MM.1S (cell line): Measurements from ENCODE around the gene POMZP3.
A peak's percentile ranks its signal among the peaks of the same experiment; 100 is the strongest.
"Not testable (repeated sequence)": the region's sequence is repeated elsewhere in the genome, so short reads cannot be mapped to it uniquely, and the experiment has no call there.

Source experiments
- DNase-seq: peaks from one replicate; pipeline ENCODE4 v3.0.0-alpha.2; 2015
- H2AFZ ChIP-seq: fragments of 300-600 bp; sonication (generic); 2 replicates; pipeline ENCODE4 v1.6.0; 2016; ENCODE audit warnings: antibody characterized with exemption, low read length
- H3F3A ChIP-seq: fragments of 300-600 bp; sonication (generic); 2 replicates; pipeline ENCODE4 v1.6.1; 2016; ENCODE audit warnings: mild to moderate bottlenecking, antibody characterized with exemption, low read length, moderate library complexity, mixed read lengths; ENCODE audit not compliant: insufficient read depth
- H3K27ac ChIP-seq: fragments of 300-600 bp; sonication (generic); 2 replicates; pipeline ENCODE4 v1.5.1; 2016; ENCODE audit warnings: mild to moderate bottlenecking, low read length
- H3K27me3 ChIP-seq: fragments of 300-600 bp; sonication (generic); replicated peaks from 2 replicates; pipeline ENCODE4 v1.6.0; 2016; ENCODE audit warnings: low read length; ENCODE audit not compliant: insufficient read depth
- H3K36me3 ChIP-seq: fragments of 300-600 bp; sonication (generic); replicated peaks from 2 replicates; pipeline ENCODE4 v1.6.1; 2016; ENCODE audit warnings: mild to moderate bottlenecking, low read length, mixed read lengths; ENCODE audit not compliant: insufficient read depth
- H3K4me1 ChIP-seq: fragments of 300-600 bp; sonication (generic); 2 replicates; pipeline ENCODE4 v1.6.1; 2016; ENCODE audit warnings: low read length, mixed read lengths
- H3K4me2 ChIP-seq: fragments of 300-600 bp; sonication (generic); 2 replicates; pipeline ENCODE4 v1.6.0; 2016; ENCODE audit warnings: low read depth, low read length
- H3K4me3 ChIP-seq: fragments of 300-600 bp; sonication (generic); 2 replicates; pipeline ENCODE4 v1.5.1; 2016; ENCODE audit warnings: low read length, mixed read lengths
- H3K79me2 ChIP-seq: fragments of 300-600 bp; sonication (generic); 2 replicates; pipeline ENCODE4 v1.6.1; 2016; ENCODE audit warnings: mixed run types, low read length, mixed read lengths
- H3K9ac ChIP-seq: fragments of 300-600 bp; sonication (generic); 2 replicates; pipeline ENCODE4 v1.6.1; 2016; ENCODE audit warnings: low read length, mixed read lengths
- H3K9me2 ChIP-seq: fragments of 300-600 bp; sonication (generic); replicated peaks from 2 replicates; pipeline ENCODE4 v1.6.1; 2016; ENCODE audit warnings: mild to moderate bottlenecking, low read length, mixed read lengths; ENCODE audit not compliant: insufficient read depth
- H3K9me3 ChIP-seq: fragments of 300-600 bp; sonication (generic); replicated peaks from 2 replicates; pipeline ENCODE4 v1.6.1; 2016; ENCODE audit warnings: mild to moderate bottlenecking, low read length, mixed read lengths; ENCODE audit not compliant: insufficient read depth
- H4K20me1 ChIP-seq: fragments of 300-600 bp; sonication (generic); 2 replicates; pipeline ENCODE4 v1.6.1; 2016; ENCODE audit warnings: mild to moderate bottlenecking, low read length, moderate library complexity, mixed read lengths; ENCODE audit not compliant: insufficient read depth
- CTCF ChIP-seq: fragments of 300-600 bp; sonication (generic); IDR thresholded peaks from 2 replicates; pipeline ENCODE4 v1.5.1; 2016; ENCODE audit warnings: antibody characterized with exemption, low read length, mixed read lengths

Gene POMZP3

GRCh38 chr7:76637061-76637691 is 10.1 kb upstream of the POMZP3 start:
- not testable (repeated sequence) for H3K4me3 ChIP-seq, H4K20me1 ChIP-seq, H3K27me3 ChIP-seq, H3K27ac ChIP-seq, H3K36me3 ChIP-seq, DNase-seq, H3K9ac ChIP-seq, H3K4me2 ChIP-seq, H3F3A ChIP-seq, H2AFZ ChIP-seq, H3K9me3 ChIP-seq, H3K9me2 ChIP-seq, H3K79me2 ChIP-seq, H3K4me1 ChIP-seq
- peak; percentile 39 for TF ChIP-seq CTCF

- H3K4me1 ChIP-seq, H3K9me2 ChIP-seq, H3K27me3 ChIP-seq, H3K9me3 ChIP-seq, H3K36me3 ChIP-seq, H3F3A ChIP-seq, H2AFZ ChIP-seq, H4K20me1 ChIP-seq, H3K79me2 ChIP-seq, H3K27ac ChIP-seq: not testable (repeated sequence)
- DNase-seq = peak; percentile 15
- Histone ChIP-seq H3K4me3 (peak overlapping the region; percentile 65), H3K4me2 (peak overlapping the region; percentile 49; the same call in 1 of the 2 replicates), H3K9ac (peak overlapping the region; percentile 64)
Measured at GRCh38 chr7:76626581-76626980, 498 bp downstream of the POMZP3 start.

GRCh38 chr7:76619439-76620190 is 7.5 kb downstream of the POMZP3 start:
- H3K79me2 ChIP-seq, DNase-seq, H2AFZ ChIP-seq, H3K9me2 ChIP-seq, H3K9ac ChIP-seq, H3K4me2 ChIP-seq, H3K4me1 ChIP-seq, H3K27me3 ChIP-seq, H4K20me1 ChIP-seq, H3K9me3 ChIP-seq, H3K36me3 ChIP-seq, H3F3A ChIP-seq, H3K4me3 ChIP-seq, H3K27ac ChIP-seq: not testable (repeated sequence)

GRCh38 chr7:76613783-76614182 is 13.3 kb downstream of the POMZP3 start:
- DNase-seq = peak; percentile 23
- H2AFZ ChIP-seq, H3K4me3 ChIP-seq: not testable (repeated sequence)

GRCh38 chr7:76612232-76612631 is 14.8 kb downstream of the POMZP3 start:
- not testable (repeated sequence) for H3K79me2 ChIP-seq, H4K20me1 ChIP-seq, H3K9me2 ChIP-seq, H3K27ac ChIP-seq, H3K36me3 ChIP-seq, DNase-seq, H3K4me1 ChIP-seq, H3K9me3 ChIP-seq, H3K27me3 ChIP-seq, H2AFZ ChIP-seq, H3K4me3 ChIP-seq, H3K4me2 ChIP-seq, H3F3A ChIP-seq, H3K9ac ChIP-seq

More at GRCh38 chr7:76613783-76614182, 13.3 kb downstream of the POMZP3 start:
- not testable (repeated sequence) for H3K4me2 ChIP-seq, H3K9ac ChIP-seq, H3K4me1 ChIP-seq, H3K27me3 ChIP-seq, H3K36me3 ChIP-seq, H3K9me3 ChIP-seq, H3F3A ChIP-seq, H4K20me1 ChIP-seq, H3K27ac ChIP-seq, H3K9me2 ChIP-seq, H3K79me2 ChIP-seq

GRCh38 chr7:76609864-76610263 is 17.2 kb downstream of the POMZP3 start:
- not testable (repeated sequence) for H3K36me3 ChIP-seq, H3K79me2 ChIP-seq, H3K27me3 ChIP-seq, H3K9ac ChIP-seq, H3K4me1 ChIP-seq, H3K9me3 ChIP-seq, H3K4me3 ChIP-seq, DNase-seq, H2AFZ ChIP-seq, H3K27ac ChIP-seq, H3K4me2 ChIP-seq, H3K9me2 ChIP-seq, H3F3A ChIP-seq, H4K20me1 ChIP-seq

- not testable (repeated sequence) for H3K9ac ChIP-seq, H3K27ac ChIP-seq, H3F3A ChIP-seq, H3K79me2 ChIP-seq, H3K4me2 ChIP-seq, H3K4me3 ChIP-seq, DNase-seq, H4K20me1 ChIP-seq, H2AFZ ChIP-seq, H3K9me2 ChIP-seq, H3K27me3 ChIP-seq, H3K4me1 ChIP-seq, H3K36me3 ChIP-seq, H3K9me3 ChIP-seq
Measured at GRCh38 chr7:76608469-76608868, 18.6 kb downstream of the POMZP3 start.
